Activated CD4-positive, CD25-positive, alpha-beta regulatory T cell treated with anti-CD3 and anti-CD28 coated beads, Interleukin-2, amount 50 U/mL, for 72 hours (primary cell): ENCODE data around the gene CA11.
"Not testable (repeated sequence)": the region's sequence is repeated elsewhere in the genome, so short reads cannot be mapped to it uniquely, and the experiment has no call there.

ENCODE experiments used
- DNase-seq: peaks from one replicate; pipeline ENCODE4 v3.0.0; 2021

CA11 gene

GRCh38 chr19:48668761-48669160 is 22.8 kb upstream of the CA11 start:
- no peak for DNase-seq

DNA sequence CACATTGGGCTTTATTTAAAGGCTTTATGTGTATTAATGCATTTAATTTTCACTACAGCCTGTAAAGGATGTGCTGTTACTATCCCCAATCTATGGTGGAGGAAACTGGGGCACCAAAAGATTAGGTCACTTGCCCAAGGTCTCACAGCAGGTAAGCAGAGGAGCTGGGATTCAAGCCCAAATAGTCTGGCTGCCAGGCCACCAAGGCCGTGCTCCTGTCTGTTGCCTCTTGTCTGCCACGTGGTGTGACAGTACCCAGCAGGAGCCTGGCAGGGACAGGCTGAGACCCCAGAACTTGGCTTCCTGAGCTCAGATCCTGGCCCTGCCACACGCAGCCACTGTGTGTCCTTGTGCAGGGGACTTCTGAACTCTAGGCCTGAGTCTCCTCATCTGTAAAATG is 22.3 kb upstream of the CA11 start:
- no peak for DNase-seq

- DNase-seq, result no peak
These were observed 19.8 kb upstream of the CA11 start for GRCh38 chr19:48665786-48666185.

GRCh38 chr19:48664476-48664875 is 18.5 kb upstream of the CA11 start:
- DNase-seq, result no peak

- no peak for DNase-seq
These were observed 17.7 kb upstream of the CA11 start for GRCh38 chr19:48663667-48664066.

DNA sequence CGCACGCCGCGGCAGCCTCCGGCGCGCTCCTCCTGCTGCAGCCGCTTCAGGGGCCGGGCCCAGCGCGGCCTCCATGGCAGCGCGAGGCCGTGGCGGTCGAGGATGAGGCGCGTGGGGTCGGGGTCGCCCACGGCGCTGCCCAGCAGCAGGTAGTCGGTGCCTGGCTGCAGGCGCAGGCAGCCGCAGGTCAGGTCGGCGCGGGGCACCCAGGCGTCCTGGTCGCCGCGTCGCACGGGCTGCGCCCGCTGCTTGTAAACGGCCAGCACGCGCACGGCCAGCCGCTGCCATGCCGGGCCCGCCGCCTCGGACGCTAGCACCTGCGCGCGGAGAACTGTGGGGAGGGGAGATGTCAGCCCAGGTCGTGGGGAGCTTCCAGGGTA is 15.7 kb upstream of the CA11 start:
- DNase-seq, result no peak

DNA sequence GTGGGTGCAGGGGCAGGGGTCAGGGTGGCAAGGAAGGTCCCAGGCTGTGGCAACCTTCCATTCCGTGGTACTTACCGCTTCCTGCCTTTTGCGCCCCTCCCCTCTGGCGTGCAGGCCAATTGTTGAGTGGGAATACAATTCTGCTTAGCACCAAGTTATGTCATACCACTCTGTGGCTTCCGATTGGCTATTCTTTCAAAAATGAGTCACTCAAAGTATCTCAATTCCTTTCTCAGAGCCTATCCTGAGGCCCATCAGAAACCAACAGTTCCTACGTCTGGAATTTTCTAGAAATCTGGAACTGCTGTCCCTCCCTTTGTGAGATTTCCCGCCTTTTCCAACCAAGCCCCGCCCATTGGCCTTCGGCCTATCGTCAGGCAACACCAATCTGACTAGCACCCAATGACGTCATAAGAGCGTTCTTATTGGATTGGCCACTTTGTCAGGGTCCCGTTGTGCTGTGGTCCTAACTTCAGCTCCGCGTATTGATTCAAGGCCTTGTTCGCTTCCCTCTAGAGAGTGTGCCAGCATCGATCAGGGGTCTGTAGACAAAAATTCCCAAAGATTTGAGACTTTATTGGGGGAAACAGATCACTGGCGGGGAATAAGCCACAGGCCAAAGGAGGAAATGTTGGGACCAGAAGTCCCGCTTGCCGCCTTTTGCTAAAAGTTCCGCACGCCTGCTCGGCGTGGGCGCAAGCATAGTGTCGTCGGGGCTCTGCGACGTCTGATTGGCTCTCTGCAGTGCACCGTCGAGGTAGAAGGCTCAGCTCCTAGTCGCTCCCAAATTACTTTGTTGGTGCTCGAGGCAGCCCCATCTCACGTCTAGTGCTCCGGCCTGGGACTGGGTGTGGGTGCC is 15.1 kb upstream of the CA11 start:
- peak; percentile 77 for DNase-seq

DNA sequence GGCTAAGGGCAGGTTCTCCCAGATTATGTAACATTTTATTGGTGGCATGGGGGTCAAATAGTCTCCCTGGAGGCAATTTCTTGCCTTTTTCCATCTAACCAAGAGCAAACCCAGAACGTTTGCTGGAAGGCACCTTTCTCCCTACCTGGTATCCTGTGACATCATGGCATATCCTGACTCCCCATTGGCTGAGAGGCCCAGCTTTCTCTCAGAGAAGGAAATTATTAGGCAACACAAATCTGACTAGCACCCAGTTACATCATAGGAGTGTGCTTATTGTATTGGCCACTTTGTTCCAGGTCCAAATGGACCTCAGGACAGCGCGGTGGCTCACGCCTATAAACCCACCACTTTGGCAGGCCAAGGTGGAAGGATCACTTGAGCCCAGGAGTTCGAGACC is 13.8 kb upstream of the CA11 start:
- no peak for DNase-seq

DNA sequence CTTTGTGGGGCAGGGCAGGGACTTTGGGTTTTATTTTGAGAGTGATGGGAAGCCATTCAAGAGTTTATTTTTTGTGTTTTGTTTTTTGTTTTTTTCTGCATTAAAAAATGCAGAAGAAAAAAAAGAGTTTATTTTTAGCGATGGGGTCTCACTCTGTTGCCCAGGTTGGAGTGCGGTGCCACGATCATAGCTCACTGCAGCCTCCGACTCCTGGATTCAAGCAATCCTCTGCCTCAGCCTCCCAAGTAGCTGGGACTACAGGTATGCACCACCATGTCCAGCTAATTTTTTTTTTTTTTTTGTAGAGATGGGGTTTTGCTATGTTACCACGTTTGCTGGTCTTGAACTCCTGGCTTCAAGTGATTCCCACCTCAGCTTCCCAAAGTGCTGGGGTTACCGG is 12.5 kb upstream of the CA11 start:
- no peak for DNase-seq

DNA sequence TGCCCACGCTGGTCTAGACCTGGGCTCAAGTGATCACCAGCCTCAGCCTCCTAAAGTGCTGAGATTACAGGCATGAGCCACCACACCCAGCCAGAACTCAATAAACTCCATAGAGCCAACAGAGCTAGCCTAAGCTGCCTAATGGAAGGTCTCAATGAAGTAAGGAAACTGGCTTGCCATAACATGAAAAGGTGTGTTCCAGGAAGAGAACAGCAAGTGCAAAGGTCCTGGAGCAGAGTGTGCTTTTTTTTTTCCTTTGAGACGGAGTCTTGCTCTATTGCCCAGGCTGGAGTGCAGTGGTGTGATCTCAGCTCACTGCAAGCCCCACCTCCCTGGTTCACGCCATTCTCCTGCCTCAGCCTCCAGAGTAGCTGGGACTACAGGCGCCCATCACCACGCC is 11.8 kb upstream of the CA11 start:
- not testable (repeated sequence) for DNase-seq

- DNase-seq, result no peak
These were observed 11.0 kb upstream of the CA11 start for GRCh38 chr19:48656840-48657474.

- DNase-seq, result no peak
These were observed 8.5 kb upstream of the CA11 start for GRCh38 chr19:48654299-48655059.

GRCh38 chr19:48651683-48652048 is 5.7 kb upstream of the CA11 start:
- no peak for DNase-seq

GRCh38 chr19:48650974-48651682 is 5.1 kb upstream of the CA11 start:
- DNase-seq, result no peak

DNA sequence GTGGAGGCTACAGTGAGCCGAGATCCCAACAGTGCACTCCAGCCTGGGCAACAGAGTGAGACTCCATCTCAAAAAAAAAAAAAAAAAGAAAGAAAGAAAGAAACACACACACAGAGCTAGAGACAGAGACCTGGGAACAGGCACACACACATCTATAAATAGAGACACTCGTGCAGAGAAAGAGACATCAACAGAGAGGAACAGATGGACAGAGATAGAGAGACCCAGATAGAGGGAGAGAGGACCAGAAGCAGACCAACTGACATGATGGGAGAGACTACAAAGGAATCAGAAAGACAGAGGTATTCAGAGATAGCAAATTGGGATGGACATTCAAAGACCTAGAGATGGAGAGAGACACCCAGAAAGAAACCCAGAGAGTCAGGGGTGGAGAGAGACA is 2.1 kb upstream of the CA11 start:
- no peak for DNase-seq

DNA sequence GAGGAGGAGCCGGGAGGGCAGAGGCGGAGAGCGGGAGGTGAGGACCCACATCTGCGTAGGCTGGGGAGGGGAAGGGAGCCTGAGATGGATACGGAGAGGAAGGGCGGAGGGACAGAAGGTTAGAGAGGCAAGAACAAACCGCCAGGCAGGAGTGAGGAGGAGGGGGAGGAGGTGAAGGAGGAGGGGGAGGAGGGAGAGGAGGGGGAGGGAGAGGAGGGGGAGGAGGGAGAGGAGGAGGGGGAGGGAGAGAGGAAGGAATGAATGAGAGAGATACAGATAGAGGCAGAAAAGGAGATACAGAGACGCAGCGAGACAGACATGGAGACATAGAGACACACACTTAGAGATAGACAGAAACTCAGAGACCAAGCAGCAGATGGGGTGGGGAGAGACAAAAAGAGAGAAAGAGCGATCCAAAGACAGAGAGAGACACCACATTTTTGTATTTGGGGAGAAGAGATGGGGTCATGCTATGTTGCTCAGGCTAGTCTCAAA is 782 bp upstream of the CA11 start:
- no peak for DNase-seq

DNA sequence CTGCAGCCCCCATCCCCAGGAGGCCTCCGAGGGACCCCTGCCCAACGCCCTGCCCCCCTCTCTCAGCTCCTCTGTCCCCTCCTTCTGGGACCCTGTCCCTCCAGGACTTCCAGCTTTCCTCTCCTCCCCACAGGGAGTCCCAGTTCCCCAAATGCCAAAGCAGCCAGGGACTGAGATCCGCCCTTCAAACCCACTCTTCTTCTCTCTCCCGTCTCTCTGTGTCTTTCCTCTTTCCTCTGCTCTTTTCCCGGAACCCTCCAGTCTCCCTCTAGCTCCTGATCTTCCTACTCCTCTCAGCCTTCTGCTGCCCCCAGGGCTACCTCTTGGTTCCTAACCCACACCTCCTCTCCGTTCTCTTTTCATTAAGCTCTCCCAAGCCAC is 377 bp downstream of the CA11 start:
- DNase-seq, result no peak

- peak; percentile 65 for DNase-seq
These were observed 958 bp downstream of the CA11 start for GRCh38 chr19:48644839-48645619.

GRCh38 chr19:48644355-48644754 is 1.6 kb downstream of the CA11 start:
- no peak for DNase-seq

DNA sequence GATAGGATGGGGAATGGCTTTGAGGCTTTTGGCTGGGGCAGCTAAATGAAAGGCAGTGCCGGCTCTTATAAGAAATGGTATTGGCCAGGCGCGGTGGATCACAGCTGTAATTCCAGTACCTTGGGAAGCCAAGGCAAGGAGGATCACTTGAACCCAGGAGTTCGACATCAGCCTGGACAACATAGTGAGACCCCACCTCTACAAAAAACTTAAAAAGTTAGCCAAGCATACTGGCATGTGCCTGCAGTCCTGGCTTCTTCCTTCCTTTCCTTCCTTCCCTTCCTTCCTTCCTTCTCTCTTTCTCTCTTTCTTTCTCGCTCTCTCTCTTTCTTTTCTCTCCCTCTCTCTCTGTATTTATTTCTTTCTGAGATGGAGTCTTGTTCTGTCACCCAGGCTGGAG is 3.1 kb downstream of the CA11 start:
- DNase-seq, result no peak

GRCh38 chr19:48641850-48642249 is 4.1 kb downstream of the CA11 start:
- no peak for DNase-seq
